Neural progenitor cell (in vitro differentiated cells): ENCODE results near the gene KLK10.

ENCODE experiments used
- EZH2 ChIP-seq: fragments of 200-600 bp; sonication (generic); IDR thresholded peaks from 2 replicates; pipeline ENCODE4 v1.6.1; 2017; ENCODE audit warnings: antibody characterized with exemption, mild to moderate bottlenecking, moderate library complexity
- EZH2phosphoT487 ChIP-seq: fragments of 200-600 bp; sonication (generic); IDR thresholded peaks from 2 replicates; pipeline ENCODE4 v1.6.1; 2017; ENCODE audit warnings: antibody characterized with exemption
- TF ChIP-seq, protein P1 (sequence below): fragments of 200-600 bp; sonication (generic); IDR thresholded peaks from 2 replicates; pipeline ENCODE4 v1.5.1; 2017; ENCODE audit warnings: antibody characterized with exemption, mild to moderate bottlenecking

DNA sequence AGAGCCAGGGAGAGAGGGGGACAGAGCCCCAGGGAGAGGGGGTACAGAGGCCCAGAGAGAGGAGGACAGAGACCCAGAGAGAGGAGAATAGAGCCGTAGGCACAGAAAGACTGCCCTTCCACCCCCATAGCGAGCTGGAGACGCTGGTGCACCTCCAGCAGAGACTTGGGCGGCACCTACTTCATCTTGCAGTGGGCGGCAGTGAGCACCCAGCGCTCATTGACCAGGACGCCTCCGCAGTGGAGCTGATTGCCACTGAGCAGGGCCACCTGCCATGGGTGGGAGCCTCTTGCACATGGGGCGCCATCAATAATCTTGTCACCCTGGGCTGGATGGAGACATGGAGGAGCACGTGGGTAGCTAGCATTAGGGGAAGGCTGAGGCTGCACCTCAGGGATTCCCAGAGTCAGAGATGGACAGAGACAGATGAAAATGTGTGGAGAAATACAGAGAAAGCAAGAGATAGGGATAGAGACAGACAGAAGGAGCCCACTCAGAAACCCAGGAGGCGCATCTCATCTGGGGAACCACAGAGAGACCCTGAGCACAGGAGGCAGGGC is 37.8 kb downstream of the KLK10 start:
- TF ChIP-seq, protein P1, sequence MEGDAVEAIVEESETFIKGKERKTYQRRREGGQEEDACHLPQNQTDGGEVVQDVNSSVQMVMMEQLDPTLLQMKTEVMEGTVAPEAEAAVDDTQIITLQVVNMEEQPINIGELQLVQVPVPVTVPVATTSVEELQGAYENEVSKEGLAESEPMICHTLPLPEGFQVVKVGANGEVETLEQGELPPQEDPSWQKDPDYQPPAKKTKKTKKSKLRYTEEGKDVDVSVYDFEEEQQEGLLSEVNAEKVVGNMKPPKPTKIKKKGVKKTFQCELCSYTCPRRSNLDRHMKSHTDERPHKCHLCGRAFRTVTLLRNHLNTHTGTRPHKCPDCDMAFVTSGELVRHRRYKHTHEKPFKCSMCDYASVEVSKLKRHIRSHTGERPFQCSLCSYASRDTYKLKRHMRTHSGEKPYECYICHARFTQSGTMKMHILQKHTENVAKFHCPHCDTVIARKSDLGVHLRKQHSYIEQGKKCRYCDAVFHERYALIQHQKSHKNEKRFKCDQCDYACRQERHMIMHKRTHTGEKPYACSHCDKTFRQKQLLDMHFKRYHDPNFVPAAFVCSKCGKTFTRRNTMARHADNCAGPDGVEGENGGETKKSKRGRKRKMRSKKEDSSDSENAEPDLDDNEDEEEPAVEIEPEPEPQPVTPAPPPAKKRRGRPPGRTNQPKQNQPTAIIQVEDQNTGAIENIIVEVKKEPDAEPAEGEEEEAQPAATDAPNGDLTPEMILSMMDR: no peak
- TF ChIP-seq EZH2: no peak
- no peak for TF ChIP-seq EZH2phosphoT487
